Right lobe of liver (tissue), 6 donors: Measurements from ENCODE around the gene EIF2D. TPM values are rescaled to one million over a fixed set of nuclear protein-coding genes. Genes with fewer than 3 reads are reported as not detected.
"Not testable (repeated sequence)": the region's sequence is repeated elsewhere in the genome, so short reads cannot be mapped to it uniquely, and the experiment has no call there.

ENCODE experiments used
- ATAC-seq, 4 donors: fragments of 200-7000 bp; cut with Tn5 transposase; one replicate each; pipeline ENCODE4 v1.9.1; 2020; ENCODE audit warnings: mild to moderate bottlenecking in 4 of 4, moderate library complexity in 4 of 4
- DNase-seq, 3 donors: peaks; one replicate each; pipeline ENCODE4 v3.0.0-alpha.2; 2020
- H3K27ac ChIP-seq, 3 donors: fragments of 200-600 bp; one replicate each; pipeline ENCODE4 v1.8.0; 2022
- H3K27me3 ChIP-seq, 2 donors: fragments of 200-600 bp; one replicate each; pipeline ENCODE4 v1.8.0; 2022
- H3K36me3 ChIP-seq, 4 donors: fragments of 200-600 bp; sonication (generic) in 1 of 4; one replicate each; pipeline versions ENCODE4 v1.5.1 to v1.8.0; 2017 to 2022; ENCODE audit warnings: control low read depth in 1 of 4
- H3K4me1 ChIP-seq, 4 donors: fragments of 200-600 bp; sonication (generic) in 1 of 4; one replicate each; pipeline versions ENCODE4 v1.5.1 to v1.8.0; 2017 to 2022; ENCODE audit warnings: control low read depth in 1 of 4
- H3K4me3 ChIP-seq, 3 donors: fragments of 200-600 bp; one replicate each; pipeline ENCODE4 v1.8.0; 2022
- H3K9me3 ChIP-seq, 4 donors: fragments of 200-600 bp; sonication (generic) in 1 of 4; one replicate each; pipeline versions ENCODE4 v1.5.1 to v1.8.0; 2017 to 2022; ENCODE audit warnings: control low read depth in 1 of 4
- POLR2A ChIP-seq: fragments of 450-650 bp; IDR thresholded peaks from one replicate; pipeline ENCODE4 v1.6.1; 2017; ENCODE audit warnings: antibody characterized with exemption, mild to moderate bottlenecking
- WGBS: methylation state at CpG from one replicate; pipeline ENCODE4 v1.1.6; 2018; ENCODE audit warnings: low coverage, low lambda C conversion rate; ENCODE audit not compliant: insufficient coverage; ENCODE audit errors: missing lambda C conversion rate; 5-methylcytosine and 5-hydroxymethylcytosine counted together
- intact Hi-C, 2 donors: fragments of 100-400 bp; cut with DNase I; formaldehyde crosslinking; loops; one replicate each; pipeline versions ENCODE4 v1.11.2 to v1.14.1; 2022
- total RNA-seq, 6 experiments: library from RNA; depleted of rRNA in 2 of 6; stranded (reverse); fragments of >200 nt in 2 of 6; fragmentation: NEBNext Ultra II Directional in 3 of 6; extraction: Animal tissue kit (Norgen Biotek cat#: 25700) in 3 of 6; gene quantifications; one replicate each; pipeline versions ENCODE4 v1.1.0 to v1.2.4, GENCODE V29; 2016 to 2023
- TF ChIP-seq, protein P1 (sequence below), 4 donors: fragments of 200-600 bp in 3 of 4; fragments of 450-650 bp in 1 of 4; IDR thresholded peaks; one replicate each; pipeline versions ENCODE4 v1.5.1 to v1.8.0; 2016 to 2022; ENCODE audit warnings: antibody characterized with exemption in 4 of 4, mild to moderate bottlenecking in 2 of 4
- donor health status: DM: no; HTN: yes; CAD: no.
- donor health status: DM: no; HTN: no; CAD: no.
- donor health status: DM: no; HTN: no; CAD: no.
- donor health status: DM: no; HTN: yes; CAD: no.
- donor health status: DM: no; HTN: yes; CAD: no.

The EIF2D gene
- total RNA-seq, 6 experiments from 2014 or later: 18.4 to 29.3 (median 24.4) TPM

- WGBS: 82% methylated on average over 4 of the region's 5 CpGs
- Histone ChIP-seq H3K4me1 (no peaks in the 10 kb centered on the region), H3K27ac (no peak overlapping the region), H3K36me3 (peaks cover 0 to 6% (median 0%) of the 10 kb centered on the region in 4 donors), H3K27me3 (no peaks in the 10 kb centered on the region), H3K4me3 (no peak overlapping the region), H3K9me3 (no peaks in the 10 kb centered on the region)
- intact Hi-C loops: no loop called here
- no peak for DNase-seq
- no peak for TF ChIP-seq POLR2A
- TF ChIP-seq, protein P1, sequence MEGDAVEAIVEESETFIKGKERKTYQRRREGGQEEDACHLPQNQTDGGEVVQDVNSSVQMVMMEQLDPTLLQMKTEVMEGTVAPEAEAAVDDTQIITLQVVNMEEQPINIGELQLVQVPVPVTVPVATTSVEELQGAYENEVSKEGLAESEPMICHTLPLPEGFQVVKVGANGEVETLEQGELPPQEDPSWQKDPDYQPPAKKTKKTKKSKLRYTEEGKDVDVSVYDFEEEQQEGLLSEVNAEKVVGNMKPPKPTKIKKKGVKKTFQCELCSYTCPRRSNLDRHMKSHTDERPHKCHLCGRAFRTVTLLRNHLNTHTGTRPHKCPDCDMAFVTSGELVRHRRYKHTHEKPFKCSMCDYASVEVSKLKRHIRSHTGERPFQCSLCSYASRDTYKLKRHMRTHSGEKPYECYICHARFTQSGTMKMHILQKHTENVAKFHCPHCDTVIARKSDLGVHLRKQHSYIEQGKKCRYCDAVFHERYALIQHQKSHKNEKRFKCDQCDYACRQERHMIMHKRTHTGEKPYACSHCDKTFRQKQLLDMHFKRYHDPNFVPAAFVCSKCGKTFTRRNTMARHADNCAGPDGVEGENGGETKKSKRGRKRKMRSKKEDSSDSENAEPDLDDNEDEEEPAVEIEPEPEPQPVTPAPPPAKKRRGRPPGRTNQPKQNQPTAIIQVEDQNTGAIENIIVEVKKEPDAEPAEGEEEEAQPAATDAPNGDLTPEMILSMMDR (IDR thresholded peaks at IDR 0.05): no peak
- ATAC-seq: no peak
Observed at GRCh38 chr1:206649261-206649921, 37.1 kb upstream of the EIF2D start.

DNA sequence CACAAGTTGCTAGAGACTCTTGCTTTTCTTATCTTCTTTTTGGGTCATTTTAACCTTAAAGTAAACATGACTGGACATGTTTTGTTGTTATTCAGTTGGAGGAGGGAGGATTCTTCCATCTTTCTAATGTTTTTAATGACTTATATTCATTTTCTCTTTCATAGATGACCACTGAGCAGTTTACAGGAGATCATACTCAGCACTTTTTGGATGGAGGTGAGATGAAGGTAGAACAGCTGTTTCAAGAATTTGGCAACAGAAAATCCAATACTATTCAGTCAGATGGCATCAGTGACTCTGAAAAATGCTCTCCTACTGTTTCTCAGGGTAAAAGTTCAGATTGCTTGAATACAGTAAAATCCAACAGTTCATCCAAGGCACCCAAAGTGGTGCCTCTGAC, 35.0 kb upstream of the EIF2D start:
- Histone ChIP-seq H3K4me3 (no peak overlapping the region), H3K36me3 (peaks cover 0 to 6% (median 0%) of the 10 kb centered on the region in 4 donors), H3K27me3 (no peaks in the 10 kb centered on the region), H3K27ac (no peak overlapping the region), H3K4me1 (no peaks in the 10 kb centered on the region), H3K9me3 (no peaks in the 10 kb centered on the region)
- DNase-seq (no peak), ATAC-seq (no peak)
- intact Hi-C loops: no loop called here
- TF ChIP-seq, protein P1 (IDR thresholded peaks at IDR 0.05): no peak
- no peak for TF ChIP-seq POLR2A

DNA sequence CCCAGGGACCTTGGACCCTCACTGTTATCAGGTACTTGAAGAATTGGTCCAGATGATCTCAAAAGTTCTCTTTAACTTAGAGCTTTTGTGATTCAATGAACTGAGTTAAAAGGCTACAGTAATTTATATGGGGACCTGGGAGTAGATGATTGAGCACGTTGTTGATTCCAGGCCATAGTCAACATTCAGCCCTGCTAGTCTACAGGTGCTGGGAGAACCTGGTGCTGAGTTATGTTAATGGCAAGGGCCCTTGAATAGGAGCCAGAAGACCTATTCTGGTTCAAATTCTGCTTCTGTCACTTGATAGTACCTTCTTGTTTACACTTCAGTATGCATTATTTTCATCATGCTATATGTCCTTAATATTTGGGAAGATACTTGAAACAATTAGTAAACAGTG, 34.2 kb upstream of the EIF2D start:
- no peak overlapping the region for H3K27ac ChIP-seq
- DNase-seq (no peak), ATAC-seq (no peak)
- WGBS: 89% methylated on average over 1 of the region's 1 CpG
- H3K9me3 ChIP-seq: no peaks in the 10 kb centered on the region
- H3K27me3 ChIP-seq: no peaks in the 10 kb centered on the region
- TF ChIP-seq POLR2A: no peak
- TF ChIP-seq, protein P1 (IDR thresholded peaks at IDR 0.05): no peak
- intact Hi-C loops: no loop called here
- no peaks in the 10 kb centered on the region for H3K4me1 ChIP-seq
- peaks cover 0 to 6% (median 0%) of the 10 kb centered on the region in 4 donors for H3K36me3 ChIP-seq
- H3K4me3 ChIP-seq: no peak overlapping the region

DNA sequence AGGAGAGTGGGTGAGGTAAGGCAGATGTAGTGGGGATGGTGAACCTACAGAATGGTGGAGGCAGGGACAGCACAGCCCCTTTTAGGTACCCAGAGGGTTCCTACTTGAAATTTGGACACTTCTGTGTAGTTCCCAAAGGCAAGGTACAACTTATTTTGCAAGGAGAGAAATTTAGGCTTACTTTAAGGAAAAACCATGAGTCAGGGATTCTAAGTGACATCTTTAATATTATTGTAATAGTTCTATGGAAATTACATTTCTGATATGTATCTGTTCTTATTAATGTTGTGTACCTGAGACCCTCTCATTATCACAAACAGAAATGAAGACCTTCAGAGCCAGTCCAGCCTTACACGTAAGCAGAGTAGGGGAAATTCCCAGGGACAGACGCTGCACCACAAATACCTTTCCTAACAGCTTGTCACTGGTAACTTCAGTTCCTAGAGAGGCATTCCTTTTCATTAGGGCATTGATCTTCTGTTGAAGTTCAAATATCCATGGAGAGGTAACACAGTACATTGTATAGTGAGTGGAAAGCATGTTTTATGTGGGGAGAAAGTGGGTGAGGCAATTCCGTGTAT, 30.9 kb upstream of the EIF2D start:
- Histone ChIP-seq H3K9me3 (no peaks in the 10 kb centered on the region), H3K4me3 (no peak overlapping the region), H3K27me3 (no peaks in the 10 kb centered on the region), H3K27ac (no peak overlapping the region), H3K4me1 (no peaks in the 10 kb centered on the region), H3K36me3 (peaks cover 0 to 6% (median 0%) of the 10 kb centered on the region in 4 donors)
- TF ChIP-seq, protein P1 (IDR thresholded peaks at IDR 0.05): no peak
- no peak for TF ChIP-seq POLR2A
- ATAC-seq (no peak), DNase-seq (no peak)
- WGBS: 83% methylated on average over 3 of the region's 3 CpGs
- intact Hi-C loops: no loop called here

DNA sequence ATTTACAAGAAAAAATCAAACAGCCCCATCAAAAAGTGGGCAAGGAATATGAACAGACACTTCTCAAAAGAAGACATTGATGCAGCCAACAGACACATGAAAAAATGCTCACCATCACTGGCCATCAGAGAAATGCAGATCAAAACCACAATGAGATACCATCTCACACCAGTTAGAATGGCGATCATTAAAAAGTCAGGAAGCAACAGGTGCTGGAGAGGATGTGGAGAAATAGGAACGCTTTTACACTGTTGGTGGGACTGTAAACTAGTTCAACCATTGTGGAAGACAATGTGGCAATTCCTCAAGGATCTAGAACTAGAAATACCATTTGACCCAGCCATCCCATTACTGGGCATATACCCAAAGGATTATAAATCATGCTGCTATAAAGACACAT, 29.8 kb upstream of the EIF2D start:
- WGBS: 83% methylated on average over 1 of the region's 2 CpGs

More for the DNA sequence above, 29.8 kb upstream of the EIF2D start:
- H3K9me3 ChIP-seq, H3K4me3 ChIP-seq, H3K27ac ChIP-seq, H3K27me3 ChIP-seq, H3K36me3 ChIP-seq, intact Hi-C loops, DNase-seq, H3K4me1 ChIP-seq, ATAC-seq: not testable (repeated sequence)
